Frontal cortex (tissue), 4 donors: Measurements from ENCODE around the gene CARD10. TPM values are rescaled to one million over a fixed set of nuclear protein-coding genes. Genes with fewer than 3 reads are reported as not detected.
"Not testable (repeated sequence)": the region's sequence is repeated elsewhere in the genome, so short reads cannot be mapped to it uniquely, and the experiment has no call there.

Experiments
- DNase-seq, 2 donors: peaks; one replicate each; pipeline ENCODE4 v3.0.0; 2012; ENCODE audit warnings: low spot score in 2 of 2
- FAIRE-seq: peaks from 2 replicates; lab custom pipeline; 2012; peaks lifted over from hg19 to GRCh38; lab: Jason Lieb, UNC
- total RNA-seq: library from RNA; depleted of rRNA; stranded (reverse); fragments of >200 nt; gene quantifications from one replicate; pipeline ENCODE4 v1.2.3, GENCODE V29; 2014
- donor health status: control.
- donor health status: control.
- donor health status: control.

Gene CARD10
- total RNA-seq, 1 donor from 2014 or later: 4.1 TPM

GRCh38 chr22:37533995-37534394 is 14.8 kb upstream of the CARD10 start:
- DNase-seq (no peak), FAIRE-seq (no peak)

- FAIRE-seq (no peak), DNase-seq (no peak)
Measured at GRCh38 chr22:37529652-37530345, 10.6 kb upstream of the CARD10 start.

- DNase-seq: not testable (repeated sequence)
- peak; percentile 72 for FAIRE-seq
Measured at GRCh38 chr22:37527952-37528351, 8.7 kb upstream of the CARD10 start.

GRCh38 chr22:37527081-37527752 is 8.0 kb upstream of the CARD10 start:
- DNase-seq, FAIRE-seq: not testable (repeated sequence)

GRCh38 chr22:37526376-37526775 is 7.2 kb upstream of the CARD10 start:
- no peak for FAIRE-seq
- no peak for DNase-seq

- no peak for FAIRE-seq
- no peak for DNase-seq
Measured at GRCh38 chr22:37525746-37526350, 6.6 kb upstream of the CARD10 start.

GRCh38 chr22:37525073-37525745 is 6.0 kb upstream of the CARD10 start:
- FAIRE-seq (no peak), DNase-seq (no peak)

GRCh38 chr22:37522482-37522881 is 3.3 kb upstream of the CARD10 start:
- DNase-seq (no peak), FAIRE-seq (no peak)

GRCh38 chr22:37521236-37521739 is 2.1 kb upstream of the CARD10 start:
- no peak for DNase-seq
- FAIRE-seq: no peak

- DNase-seq (no peak), FAIRE-seq (no peak)
Measured at GRCh38 chr22:37520776-37521191, 1.6 kb upstream of the CARD10 start.

GRCh38 chr22:37518509-37519267 is 527 bp downstream of the CARD10 start:
- FAIRE-seq: no peak

GRCh38 chr22:37517826-37518450 is 1.3 kb downstream of the CARD10 start:
- FAIRE-seq (no peak), DNase-seq (no peak)

More at GRCh38 chr22:37518509-37519267, 527 bp downstream of the CARD10 start:
- no peak for DNase-seq

GRCh38 chr22:37516456-37516855 is 2.8 kb downstream of the CARD10 start:
- DNase-seq (no peak), FAIRE-seq (no peak)

GRCh38 chr22:37515901-37516300 is 3.3 kb downstream of the CARD10 start:
- no peak for FAIRE-seq
- DNase-seq: no peak

GRCh38 chr22:37514526-37515051 is 4.6 kb downstream of the CARD10 start:
- FAIRE-seq: no peak
- DNase-seq: no peak

- DNase-seq: no peak
- no peak for FAIRE-seq
Measured at GRCh38 chr22:37511395-37512104, 7.7 kb downstream of the CARD10 start.

GRCh38 chr22:37510091-37510490 is 9.1 kb downstream of the CARD10 start:
- no peak for FAIRE-seq
- no peak for DNase-seq
